Endothelial cell (in vitro differentiated cells): ENCODE results near the gene CES5A. TPM values are rescaled to one million over a fixed set of nuclear protein-coding genes. Genes with fewer than 3 reads are reported as not detected.

Experiments
- DNase-seq: peaks from one replicate; pipeline ENCODE4 v3.0.0; 2021; ENCODE audit warnings: low spot score
- H3K27ac Mint-ChIP-seq: one replicate; pipeline ENCODE4 v1.8.0; 2021; ENCODE audit warnings: mixed read lengths, inconsistent platforms; ENCODE audit not compliant: unreplicated experiment
- H3K27me3 Mint-ChIP-seq: one replicate; pipeline ENCODE4 v1.8.0; 2021; ENCODE audit warnings: mild to moderate bottlenecking, moderate library complexity, mixed read lengths, inconsistent platforms; ENCODE audit not compliant: unreplicated experiment
- H3K36me3 Mint-ChIP-seq: one replicate; pipeline ENCODE4 v1.8.0; 2021; ENCODE audit warnings: mild to moderate bottlenecking, low read depth, mixed read lengths, inconsistent platforms; ENCODE audit not compliant: unreplicated experiment
- H3K4me1 Mint-ChIP-seq: one replicate; pipeline ENCODE4 v1.8.0; 2021; ENCODE audit warnings: mild to moderate bottlenecking, mixed read lengths, inconsistent platforms; ENCODE audit not compliant: unreplicated experiment
- H3K4me3 Mint-ChIP-seq: one replicate; pipeline ENCODE4 v1.8.0; 2021; ENCODE audit warnings: mild to moderate bottlenecking, mixed read lengths, inconsistent platforms; ENCODE audit not compliant: unreplicated experiment
- H3K9me3 Mint-ChIP-seq: one replicate; pipeline ENCODE4 v1.8.0; 2021; ENCODE audit warnings: mixed read lengths, inconsistent platforms; ENCODE audit not compliant: unreplicated experiment
- CTCF ChIP-seq: fragments of 200-600 bp; sonication (generic); IDR thresholded peaks from one replicate; pipeline ENCODE4 v1.5.0; 2021; ENCODE audit warnings: antibody characterized with exemption; ENCODE audit not compliant: unreplicated experiment
- total RNA-seq: library from RNA; stranded (reverse); fragmentation: NEBNext Ultra II Directional; extraction: Animal tissue kit (Norgen Biotek cat#: 25700); gene quantifications from one replicate; pipeline ENCODE4 v1.2.1, GENCODE V29; 2021; ENCODE audit not compliant: unreplicated experiment

Gene CES5A
- total RNA-seq, 1 donor from 2014 or later = not detected

GRCh38 chr16:55888546-55888945, 13.4 kb upstream of the CES5A start:
- DNase-seq = no peak
- Mint-ChIP-seq H3K36me3 (no peaks in the 10 kb centered on the region), H3K27ac (no peak overlapping the region), H3K9me3 (peaks cover 8% of the 10 kb centered on the region), H3K4me3 (no peak overlapping the region), H3K4me1 (no peaks in the 10 kb centered on the region), H3K27me3 (no peaks in the 10 kb centered on the region)
- no peak for TF ChIP-seq CTCF

GRCh38 chr16:55876854-55877253, 1.7 kb upstream of the CES5A start:
- Mint-ChIP-seq H3K9me3 (no peaks in the 10 kb centered on the region), H3K4me3 (no peak overlapping the region), H3K27ac (no peak overlapping the region), H3K27me3 (peaks cover 4% of the 10 kb centered on the region), H3K4me1 (no peaks in the 10 kb centered on the region), H3K36me3 (no peaks in the 10 kb centered on the region)
- no peak for DNase-seq
- no peak for TF ChIP-seq CTCF

- Mint-ChIP-seq H3K36me3 (no peaks in the 10 kb centered on the region), H3K27ac (no peak overlapping the region), H3K4me1 (no peaks in the 10 kb centered on the region), H3K9me3 (no peaks in the 10 kb centered on the region), H3K4me3 (no peak overlapping the region), H3K27me3 (peaks cover 3% of the 10 kb centered on the region)
- TF ChIP-seq CTCF = no peak
- DNase-seq = no peak
These were observed 2.1 kb downstream of the CES5A start for GRCh38 chr16:55873122-55873521.

GRCh38 chr16:55872130-55872529, 3.0 kb downstream of the CES5A start:
- no peak for DNase-seq
- no peaks in the 10 kb centered on the region for H3K4me1 Mint-ChIP-seq
- no peaks in the 10 kb centered on the region for H3K9me3 Mint-ChIP-seq
- H3K36me3 Mint-ChIP-seq = no peaks in the 10 kb centered on the region
- H3K4me3 Mint-ChIP-seq = no peak overlapping the region
- peaks cover 3% of the 10 kb centered on the region for H3K27me3 Mint-ChIP-seq
- TF ChIP-seq CTCF = no peak
- no peak overlapping the region for H3K27ac Mint-ChIP-seq

- DNase-seq = no peak
- H3K9me3 Mint-ChIP-seq = no peaks in the 10 kb centered on the region
- H3K4me3 Mint-ChIP-seq = no peak overlapping the region
- no peaks in the 10 kb centered on the region for H3K4me1 Mint-ChIP-seq
- no peak for TF ChIP-seq CTCF
- peaks cover 3% of the 10 kb centered on the region for H3K27me3 Mint-ChIP-seq
- H3K27ac Mint-ChIP-seq = no peak overlapping the region
- H3K36me3 Mint-ChIP-seq = no peaks in the 10 kb centered on the region
These were observed 3.6 kb downstream of the CES5A start for GRCh38 chr16:55871411-55872038.
